ENCODE results near the gene STK10.

DNA sequence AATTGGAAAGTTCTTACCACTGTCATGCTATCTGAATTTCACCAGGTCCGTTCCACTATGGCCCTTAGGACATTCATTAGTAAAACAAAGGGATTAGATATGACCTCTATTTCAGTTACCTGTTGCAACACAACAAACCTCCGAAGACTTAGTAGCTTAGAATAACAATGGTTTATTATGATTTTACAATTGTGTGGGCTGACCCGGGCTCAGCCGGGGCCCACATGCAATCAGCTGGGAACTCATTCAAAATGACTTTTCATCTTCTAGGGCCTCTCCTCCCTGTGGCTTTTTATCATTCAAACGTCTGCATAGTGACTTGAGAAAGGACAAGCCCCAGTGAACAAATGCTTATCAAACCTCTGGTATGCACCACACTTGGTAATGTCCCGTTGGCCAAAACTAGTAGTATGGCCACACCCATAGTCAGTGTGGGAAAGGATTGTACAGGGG is 179.3 kb downstream of the STK10 start:
- TF ChIP-seq, protein P1, sequence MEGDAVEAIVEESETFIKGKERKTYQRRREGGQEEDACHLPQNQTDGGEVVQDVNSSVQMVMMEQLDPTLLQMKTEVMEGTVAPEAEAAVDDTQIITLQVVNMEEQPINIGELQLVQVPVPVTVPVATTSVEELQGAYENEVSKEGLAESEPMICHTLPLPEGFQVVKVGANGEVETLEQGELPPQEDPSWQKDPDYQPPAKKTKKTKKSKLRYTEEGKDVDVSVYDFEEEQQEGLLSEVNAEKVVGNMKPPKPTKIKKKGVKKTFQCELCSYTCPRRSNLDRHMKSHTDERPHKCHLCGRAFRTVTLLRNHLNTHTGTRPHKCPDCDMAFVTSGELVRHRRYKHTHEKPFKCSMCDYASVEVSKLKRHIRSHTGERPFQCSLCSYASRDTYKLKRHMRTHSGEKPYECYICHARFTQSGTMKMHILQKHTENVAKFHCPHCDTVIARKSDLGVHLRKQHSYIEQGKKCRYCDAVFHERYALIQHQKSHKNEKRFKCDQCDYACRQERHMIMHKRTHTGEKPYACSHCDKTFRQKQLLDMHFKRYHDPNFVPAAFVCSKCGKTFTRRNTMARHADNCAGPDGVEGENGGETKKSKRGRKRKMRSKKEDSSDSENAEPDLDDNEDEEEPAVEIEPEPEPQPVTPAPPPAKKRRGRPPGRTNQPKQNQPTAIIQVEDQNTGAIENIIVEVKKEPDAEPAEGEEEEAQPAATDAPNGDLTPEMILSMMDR (IDR thresholded peaks at IDR 0.05) = no peak
- no peak for TF ChIP-seq POLR2A (IDR thresholded peaks at IDR 0.05)
